Left lung (tissue), 10 donors: ENCODE data around the gene MRPS24. TPM values are rescaled to one million over a fixed set of nuclear protein-coding genes. Genes with fewer than 3 reads are reported as not detected.
A peak's percentile ranks its signal among the peaks of the same experiment; 100 is the strongest.

Experiments used
- ATAC-seq: fragments of 200-7000 bp; cut with Tn5 transposase; one replicate; pipeline ENCODE4 v1.9.1; 2020; ENCODE audit warnings: moderate library complexity
- DNase-seq, 4 donors: peaks; one replicate each; pipeline ENCODE4 v3.0.0-alpha.2; 2013 to 2020
- H3K27ac ChIP-seq, 2 donors: fragments of 200-600 bp; sonication (generic) in 1 of 2; one replicate each; pipeline versions ENCODE4 v1.5.0 to v1.8.0; 2020 to 2021
- H3K27me3 ChIP-seq, 2 donors: fragments of 200-600 bp; sonication (generic) in 1 of 2; one replicate each; pipeline versions ENCODE4 v1.5.0 to v1.8.0; 2020 to 2021
- H3K36me3 ChIP-seq, 2 donors: fragments of 200-600 bp; sonication (generic) in 1 of 2; one replicate each; pipeline versions ENCODE4 v1.5.0 to v1.8.0; 2020 to 2021
- H3K4me1 ChIP-seq, 2 donors: fragments of 200-600 bp; one replicate each; pipeline ENCODE4 v1.8.0; 2021
- H3K4me3 ChIP-seq, 2 donors: fragments of 200-600 bp; sonication (generic) in 1 of 2; one replicate each; pipeline versions ENCODE4 v1.5.0 to v1.8.0; 2020 to 2021; ENCODE audit warnings: mild to moderate bottlenecking in 1 of 2
- H3K9me3 ChIP-seq, 2 donors: fragments of 200-600 bp; sonication (generic) in 1 of 2; one replicate each; pipeline versions ENCODE4 v1.5.0 to v1.8.0; 2020 to 2021
- intact Hi-C, 2 donors: fragments of 100-400 bp; cut with DNase I; formaldehyde crosslinking; loops; one replicate each; pipeline versions ENCODE4 v1.11.2 to v1.14.2; 2022
- polyA plus RNA-seq, 6 donors: library from polyadenylated mRNA; unstranded; fragments of 120-200 nt; gene quantifications; one replicate each; pipeline ENCODE4 v1.2.1, GENCODE V29; 2013; ENCODE audit not compliant: insufficient read length in 6 of 6
- total RNA-seq, 2 donors: library from RNA; stranded (reverse); fragmentation: NEBNext Ultra II Directional; extraction: Animal tissue kit (Norgen Biotek cat#: 25700); gene quantifications; one replicate each; pipeline ENCODE4 v1.2.1, GENCODE V29; 2021
- TF ChIP-seq, protein P1 (sequence below), 2 donors: fragments of 200-600 bp; sonication (generic) in 1 of 2; IDR thresholded peaks; one replicate each; pipeline versions ENCODE4 v1.5.0 to v1.8.0; 2021; ENCODE audit warnings: antibody characterized with exemption in 2 of 2
- donor health status: DM: no; HTN: yes; CAD: no.
- donor health status: DM: no; HTN: no; CAD: no.

Gene MRPS24
- total and polyA plus RNA-seq, 8 donors: 63.2 to 87.6 (median 67.1) TPM

DNA sequence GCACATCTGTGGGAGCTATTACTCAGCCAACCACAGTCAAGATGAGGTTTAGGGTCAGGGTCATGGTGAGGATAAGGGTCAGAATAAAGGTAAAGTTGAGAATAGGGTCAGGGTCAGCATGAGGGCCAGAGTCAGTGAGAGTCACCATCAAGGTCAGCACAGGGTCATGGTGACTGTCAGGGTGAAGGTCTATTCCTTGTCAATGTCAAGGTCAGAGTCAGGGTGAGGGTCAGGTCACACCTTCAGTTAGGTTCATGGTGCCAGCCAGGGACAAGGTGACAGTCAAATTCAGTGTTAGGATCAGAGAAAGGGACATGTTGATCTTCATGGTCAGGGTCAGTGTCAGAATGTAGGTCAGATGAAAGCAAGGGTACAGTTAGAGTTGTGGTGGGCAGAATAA lies 14.1 kb downstream of the MRPS24 start:
- ATAC-seq (no peak), DNase-seq (no peak)
- no peak overlapping the region for H3K27ac ChIP-seq
- H3K4me3 ChIP-seq: no peak overlapping the region
- no peaks in the 10 kb centered on the region for H3K4me1 ChIP-seq
- intact Hi-C loops: no loop called here
- H3K36me3 ChIP-seq: no peaks in the 10 kb centered on the region
- H3K27me3 ChIP-seq: no peaks in the 10 kb centered on the region
- TF ChIP-seq, protein P1, sequence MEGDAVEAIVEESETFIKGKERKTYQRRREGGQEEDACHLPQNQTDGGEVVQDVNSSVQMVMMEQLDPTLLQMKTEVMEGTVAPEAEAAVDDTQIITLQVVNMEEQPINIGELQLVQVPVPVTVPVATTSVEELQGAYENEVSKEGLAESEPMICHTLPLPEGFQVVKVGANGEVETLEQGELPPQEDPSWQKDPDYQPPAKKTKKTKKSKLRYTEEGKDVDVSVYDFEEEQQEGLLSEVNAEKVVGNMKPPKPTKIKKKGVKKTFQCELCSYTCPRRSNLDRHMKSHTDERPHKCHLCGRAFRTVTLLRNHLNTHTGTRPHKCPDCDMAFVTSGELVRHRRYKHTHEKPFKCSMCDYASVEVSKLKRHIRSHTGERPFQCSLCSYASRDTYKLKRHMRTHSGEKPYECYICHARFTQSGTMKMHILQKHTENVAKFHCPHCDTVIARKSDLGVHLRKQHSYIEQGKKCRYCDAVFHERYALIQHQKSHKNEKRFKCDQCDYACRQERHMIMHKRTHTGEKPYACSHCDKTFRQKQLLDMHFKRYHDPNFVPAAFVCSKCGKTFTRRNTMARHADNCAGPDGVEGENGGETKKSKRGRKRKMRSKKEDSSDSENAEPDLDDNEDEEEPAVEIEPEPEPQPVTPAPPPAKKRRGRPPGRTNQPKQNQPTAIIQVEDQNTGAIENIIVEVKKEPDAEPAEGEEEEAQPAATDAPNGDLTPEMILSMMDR (IDR thresholded peaks at IDR 0.05): no peak
- no peaks in the 10 kb centered on the region for H3K9me3 ChIP-seq

DNA sequence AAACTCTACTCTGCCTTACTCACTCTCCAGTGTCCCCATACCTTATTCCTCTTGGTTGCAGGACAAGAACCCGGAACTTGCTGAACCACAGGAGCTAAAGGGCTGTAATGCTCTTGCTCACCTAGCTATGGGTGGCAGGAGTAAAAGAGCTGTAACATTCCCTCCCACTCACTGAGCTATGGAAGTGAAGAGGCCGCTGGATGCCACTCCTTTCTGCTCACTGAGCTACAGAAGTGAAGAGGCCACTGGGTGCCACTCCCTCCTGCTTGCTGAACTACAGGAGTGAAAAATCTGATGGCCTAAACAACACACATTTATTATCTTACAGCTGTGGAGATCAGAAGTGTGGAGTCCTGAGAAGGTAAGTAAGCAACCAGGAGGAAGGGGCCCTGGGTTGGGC lies 17.5 kb downstream of the MRPS24 start:
- intact Hi-C loops: no loop called here

DNA sequence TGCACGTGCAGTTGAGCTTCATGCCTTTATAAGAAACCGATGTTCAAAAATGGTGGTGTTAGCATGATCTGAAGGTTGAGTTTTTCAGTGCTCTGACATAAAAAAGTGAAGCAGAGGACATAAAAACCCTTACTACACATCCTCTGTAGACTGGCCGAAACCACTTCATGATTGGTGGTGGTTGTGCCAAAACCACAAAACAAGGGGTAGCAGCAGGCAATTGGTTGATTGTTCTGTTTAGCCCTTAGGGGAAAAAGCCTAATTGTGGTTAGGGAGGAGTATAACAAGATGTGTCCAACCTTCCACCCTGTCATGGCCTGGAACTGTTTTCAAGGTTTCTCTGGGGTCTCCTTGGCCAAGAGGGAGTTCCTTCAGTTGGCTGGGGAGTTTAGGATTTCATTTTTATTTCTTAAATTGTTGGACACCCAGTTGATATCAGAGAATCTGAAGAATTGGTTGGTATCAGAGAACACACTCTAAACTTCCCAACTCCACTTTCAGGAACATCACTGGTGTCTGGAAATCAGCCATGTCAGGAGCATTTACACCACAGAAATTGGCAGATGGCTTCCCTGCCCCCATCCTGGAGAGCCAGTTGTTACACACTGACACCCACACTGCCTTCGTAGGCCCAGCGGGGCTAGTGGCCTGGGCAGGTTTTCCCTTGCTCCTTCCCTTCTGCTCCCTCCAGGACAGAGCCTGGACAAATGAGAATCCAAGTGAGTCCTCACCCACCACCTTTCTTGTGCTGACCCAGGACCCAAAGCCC lies 18.8 kb downstream of the MRPS24 start:
- H3K36me3 ChIP-seq: no peaks in the 10 kb centered on the region

More for the DNA sequence above, 17.5 kb downstream of the MRPS24 start:
- no peaks in the 10 kb centered on the region for H3K36me3 ChIP-seq
- H3K27ac ChIP-seq: no peak overlapping the region
- no peaks in the 10 kb centered on the region for H3K9me3 ChIP-seq
- ATAC-seq: peak; percentile 82
- H3K4me3 ChIP-seq: no peak overlapping the region
- DNase-seq: no peak
- H3K4me1 ChIP-seq: no peaks in the 10 kb centered on the region
- H3K27me3 ChIP-seq: no peaks in the 10 kb centered on the region
- TF ChIP-seq, protein P1 (IDR thresholded peaks at IDR 0.05): no peak

DNA sequence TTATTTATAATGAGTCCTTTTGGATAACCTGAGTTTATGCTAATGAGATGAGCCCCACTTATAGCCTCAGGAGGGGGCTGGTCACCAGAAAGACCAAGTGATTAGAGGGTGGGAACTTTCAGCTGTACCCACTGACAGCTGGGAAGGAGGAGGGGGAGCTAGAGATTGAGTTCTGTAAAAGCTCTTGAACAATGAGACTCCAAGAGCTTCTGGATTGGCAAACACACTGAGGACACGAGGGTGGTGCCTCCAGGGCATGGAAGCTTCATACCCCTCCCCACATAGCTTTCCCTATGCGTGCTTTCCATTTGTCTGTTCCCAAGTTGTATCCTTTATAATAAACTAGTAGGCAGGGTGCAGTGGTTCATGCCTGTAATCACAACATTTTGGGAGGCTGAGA lies 20.3 kb downstream of the MRPS24 start:
- no peak overlapping the region for H3K27ac ChIP-seq
- no peaks in the 10 kb centered on the region for H3K9me3 ChIP-seq
- TF ChIP-seq, protein P1 (IDR thresholded peaks at IDR 0.05): no peak
- ATAC-seq (no peak), DNase-seq (no peak)
- intact Hi-C loops: loop anchor here in 1 of 2 donors (10.0 kb wide), 1 partner anchor 264 kb away; the partner anchor contains the start of gene STK17A
- no peaks in the 10 kb centered on the region for H3K27me3 ChIP-seq
- no peak overlapping the region for H3K4me3 ChIP-seq
- H3K36me3 ChIP-seq: no peaks in the 10 kb centered on the region
- H3K4me1 ChIP-seq: no peaks in the 10 kb centered on the region

More for the DNA sequence above, 18.8 kb downstream of the MRPS24 start:
- DNase-seq (no peak), ATAC-seq (no peak)
- H3K4me1 ChIP-seq: no peaks in the 10 kb centered on the region
- H3K27me3 ChIP-seq: no peaks in the 10 kb centered on the region
- H3K9me3 ChIP-seq: no peaks in the 10 kb centered on the region
- intact Hi-C loops: no loop called here
- TF ChIP-seq, protein P1 (IDR thresholded peaks at IDR 0.05): no peak
- no peak overlapping the region for H3K27ac ChIP-seq
- no peak overlapping the region for H3K4me3 ChIP-seq

DNA sequence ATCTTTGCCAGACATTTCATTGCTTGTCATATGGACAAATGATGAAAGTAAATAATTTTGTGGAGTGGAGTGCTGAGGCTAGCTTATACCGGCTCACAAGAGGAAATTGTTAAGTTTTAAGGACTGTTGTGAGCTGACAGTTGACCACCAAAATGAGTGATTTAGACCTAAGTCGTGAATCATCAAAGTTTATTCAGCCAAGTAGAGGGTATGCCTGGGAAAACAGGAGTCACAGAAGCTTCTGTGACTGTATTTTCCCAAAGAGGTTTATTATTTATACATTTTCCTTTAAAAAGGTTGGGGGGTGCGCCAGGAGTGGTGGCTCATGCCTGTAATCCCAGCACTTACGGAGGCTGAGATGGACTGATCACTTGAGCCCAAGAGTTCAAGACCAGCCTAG lies 21.8 kb downstream of the MRPS24 start:
- H3K27ac ChIP-seq: no peak overlapping the region
- DNase-seq (no peak), ATAC-seq (no peak)
- H3K27me3 ChIP-seq: no peaks in the 10 kb centered on the region
- intact Hi-C loops: loop anchor here in 1 of 2 donors (10.0 kb wide), 1 partner anchor 263 kb away; the partner anchor contains the start of gene STK17A
- H3K36me3 ChIP-seq: no peaks in the 10 kb centered on the region
- TF ChIP-seq, protein P1 (IDR thresholded peaks at IDR 0.05): no peak
- no peaks in the 10 kb centered on the region for H3K9me3 ChIP-seq
- no peak overlapping the region for H3K4me3 ChIP-seq
- H3K4me1 ChIP-seq: no peaks in the 10 kb centered on the region
